UCSD-AML1 (cell line): ENCODE results near the gene SNX9.
"Not testable (repeated sequence)": the region's sequence is repeated elsewhere in the genome, so short reads cannot be mapped to it uniquely, and the experiment has no call there.

Experiments
- DNase-seq: peaks from one replicate; lab custom pipeline; 2025; ENCODE audit not compliant: unreplicated experiment; lab: John Stamatoyannopoulos, UW

SNX9 gene

DNA sequence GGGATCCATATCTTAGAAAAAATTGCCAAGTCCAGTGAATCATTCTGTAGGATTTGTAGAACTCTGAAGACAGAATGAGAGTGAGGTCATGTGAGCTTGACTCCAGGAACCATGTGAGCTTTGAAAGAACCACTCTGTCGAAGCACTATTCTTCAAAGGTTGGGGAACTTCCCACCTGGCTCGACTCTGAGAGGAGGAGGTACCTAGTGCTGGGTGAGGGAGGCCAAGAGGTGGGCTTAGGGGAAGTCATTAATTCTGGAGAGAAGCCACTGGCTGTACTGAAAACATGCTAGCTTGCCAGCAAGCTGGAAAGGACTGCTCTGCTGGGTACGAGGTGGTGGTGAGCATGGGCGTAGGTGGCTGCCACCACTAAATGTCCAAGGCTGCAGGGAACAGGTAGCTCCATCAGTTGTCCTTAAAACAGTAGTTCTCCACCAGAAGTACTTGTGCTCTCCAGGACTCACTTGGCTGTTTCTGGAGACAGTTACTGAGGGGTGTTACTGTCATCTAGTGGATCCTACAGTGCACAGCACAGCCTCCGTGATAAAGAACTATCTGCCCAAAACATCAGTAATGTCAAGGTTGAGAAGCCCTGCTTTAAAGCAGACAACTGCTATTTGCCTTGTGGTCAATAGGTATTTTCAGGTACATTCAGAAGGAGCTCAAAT lies 124.0 kb downstream of the SNX9 start:
- no peak for DNase-seq

- DNase-seq: not testable (repeated sequence)
Observed at GRCh38 chr6:157950899-157951298, 127.9 kb downstream of the SNX9 start.

DNA sequence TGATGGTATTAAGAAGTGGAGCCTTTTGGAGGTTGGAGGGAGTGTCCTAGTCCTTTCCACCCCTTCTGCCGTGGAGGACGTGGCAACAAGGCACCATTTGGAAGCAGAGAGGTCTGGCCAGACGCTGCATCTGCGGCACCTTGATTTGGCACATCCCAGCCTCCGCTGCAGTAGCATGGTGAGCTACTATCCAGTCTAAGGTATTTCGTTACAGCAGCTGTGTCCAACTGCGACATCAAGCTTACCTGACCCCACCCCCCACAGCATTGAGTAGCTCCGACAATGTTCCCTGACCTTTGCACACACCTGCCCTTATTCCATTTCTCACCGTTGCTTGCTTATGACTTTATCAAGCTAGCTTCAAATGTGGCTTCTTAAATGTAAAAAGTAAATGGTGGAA lies 128.8 kb downstream of the SNX9 start:
- no peak for DNase-seq

- no peak for DNase-seq
Observed at GRCh38 chr6:157952861-157953351, 129.9 kb downstream of the SNX9 start.

- DNase-seq: no peak
Observed at GRCh38 chr6:157953580-157954091, 130.6 kb downstream of the SNX9 start.

DNA sequence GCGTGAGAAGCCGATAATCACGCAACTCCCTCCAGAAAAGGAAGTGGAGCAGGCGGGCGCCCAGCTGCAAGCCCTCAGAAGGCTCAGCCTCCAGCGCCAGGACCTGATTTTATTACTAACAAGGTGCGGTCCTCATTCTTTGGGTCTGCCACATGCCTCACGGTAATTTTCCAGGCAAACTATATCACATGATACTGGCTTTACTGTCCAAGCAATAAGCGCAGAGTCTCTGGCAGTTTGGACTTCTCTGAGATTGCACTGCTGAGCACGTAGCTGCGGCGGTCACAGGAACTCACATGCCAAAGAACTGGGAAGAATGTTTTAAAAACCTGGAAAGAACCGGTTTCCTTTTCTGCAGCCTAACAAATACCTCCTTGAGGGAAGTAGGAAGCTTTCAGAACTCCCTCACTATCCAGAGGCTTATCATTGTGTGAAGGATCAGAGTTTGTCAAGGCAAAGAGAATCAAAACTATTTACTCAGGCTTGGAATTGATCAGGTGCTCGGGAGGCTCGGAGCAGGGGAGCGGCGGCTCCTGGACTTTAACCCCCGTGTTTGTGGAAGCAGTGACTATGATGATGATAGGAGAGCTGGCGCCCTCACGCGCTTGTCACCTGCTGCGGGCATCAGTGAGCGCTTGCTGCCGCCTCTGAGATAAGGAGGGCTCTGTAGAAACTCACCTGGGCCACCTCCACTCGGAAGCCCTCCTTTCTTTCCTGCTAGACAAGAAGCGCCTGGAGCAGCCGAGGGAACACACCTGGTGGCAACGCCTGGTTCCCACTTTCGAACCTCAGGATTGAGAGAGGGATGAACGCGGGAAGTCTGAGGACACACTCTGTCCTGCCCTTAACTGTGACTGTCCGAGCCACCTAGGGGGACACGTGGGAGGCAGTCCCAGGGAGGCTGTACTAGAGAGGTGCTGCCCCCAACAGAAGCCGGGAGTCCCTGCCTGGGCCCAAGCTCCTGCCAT lies 131.4 kb downstream of the SNX9 start:
- no peak for DNase-seq

DNA sequence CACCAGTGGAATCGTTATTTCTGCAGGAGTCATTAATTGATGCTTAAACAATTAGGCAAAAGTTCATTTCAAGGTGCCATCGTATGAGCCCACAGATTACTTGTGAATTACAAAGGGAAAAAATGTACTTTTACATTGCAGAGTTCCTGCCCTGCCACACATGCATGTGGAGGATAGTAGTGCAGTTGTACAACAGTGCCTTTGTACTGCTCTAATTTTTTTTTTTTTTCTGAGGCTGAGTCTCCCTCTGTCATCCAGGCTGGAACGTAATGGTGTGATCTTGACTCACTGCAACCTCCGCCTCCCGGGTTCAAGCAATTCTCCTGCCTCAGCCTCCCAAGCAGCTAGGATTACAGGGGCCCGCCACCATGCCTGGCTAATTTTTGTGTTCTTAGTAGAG lies 132.6 kb downstream of the SNX9 start:
- DNase-seq: no peak

GRCh38 chr6:157956171-157956730 lies 133.2 kb downstream of the SNX9 start:
- DNase-seq: no peak

GRCh38 chr6:157959451-157960227 lies 136.6 kb downstream of the SNX9 start:
- no peak for DNase-seq

- DNase-seq: no peak
Observed at GRCh38 chr6:157961153-157961831, 138.2 kb downstream of the SNX9 start.

DNA sequence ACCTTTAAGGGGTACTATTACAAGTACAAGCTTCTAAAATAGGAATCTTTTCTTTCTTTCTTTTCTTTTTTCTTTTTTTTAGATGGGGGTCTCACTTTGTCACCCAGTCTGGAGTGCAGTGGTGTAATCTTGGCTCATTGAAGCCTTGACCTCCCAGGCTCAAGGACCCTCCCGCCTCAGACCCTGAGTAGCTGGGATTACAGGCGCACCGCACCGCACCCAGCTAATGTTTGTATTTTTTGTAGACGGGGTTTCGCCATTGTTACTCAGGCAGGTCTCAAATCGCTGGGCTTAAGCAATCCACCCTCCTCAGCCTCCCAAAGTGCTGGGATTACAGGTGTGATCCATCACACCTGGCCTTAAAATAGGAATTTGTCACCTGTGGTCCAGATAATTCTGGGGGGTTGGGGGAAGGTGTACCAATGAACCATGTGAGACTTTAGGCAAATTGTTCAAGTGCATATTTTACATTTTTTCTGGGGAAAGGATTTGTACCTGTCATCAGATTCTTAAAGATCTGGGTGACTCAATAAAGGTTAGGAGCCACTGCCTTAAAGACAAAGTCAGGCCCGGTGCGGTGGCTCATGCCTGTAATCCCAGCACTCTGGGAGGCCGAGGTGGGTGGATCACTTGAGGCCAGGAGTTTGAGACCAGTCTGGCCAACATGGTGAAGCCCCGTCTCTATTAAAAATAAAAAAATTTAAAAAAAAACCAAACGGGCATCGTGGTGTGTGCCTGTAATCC lies 139.0 kb downstream of the SNX9 start:
- DNase-seq: no peak

DNA sequence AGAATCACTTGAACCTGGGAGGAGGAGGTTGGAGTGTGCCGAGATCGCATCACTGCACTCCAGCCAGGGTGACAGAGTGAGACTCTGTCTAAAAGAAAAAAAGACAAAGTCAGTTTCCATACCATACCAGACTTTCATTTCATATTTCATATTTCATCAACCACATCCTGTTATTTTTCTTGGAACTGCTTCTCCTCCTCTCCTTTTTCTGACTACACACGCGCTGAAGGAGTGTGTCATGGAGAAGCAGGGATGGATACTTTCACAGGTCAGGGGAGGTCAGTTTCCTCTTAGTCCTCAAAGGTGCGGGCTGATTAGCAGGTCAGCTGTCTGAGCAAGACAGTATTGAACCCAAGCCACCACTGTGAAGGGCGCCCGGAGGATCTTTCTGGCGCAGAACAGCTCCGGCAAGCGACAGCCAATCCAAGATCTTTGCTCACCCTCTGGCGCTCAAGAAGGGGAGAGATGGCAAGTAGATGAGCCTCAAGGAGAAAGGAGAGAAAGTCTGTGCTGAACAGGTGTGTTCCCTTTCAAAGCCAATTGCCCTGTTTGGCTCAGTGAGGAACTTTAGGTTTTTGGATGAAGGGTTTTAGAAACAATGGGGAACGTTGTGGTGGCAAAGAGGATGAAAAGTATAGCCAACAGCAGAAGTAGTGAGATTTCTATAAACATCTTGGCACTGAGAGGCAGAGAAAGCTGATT lies 139.7 kb downstream of the SNX9 start:
- DNase-seq: peak; percentile 58

GRCh38 chr6:157964100-157964499 lies 141.1 kb downstream of the SNX9 start:
- DNase-seq: no peak

DNA sequence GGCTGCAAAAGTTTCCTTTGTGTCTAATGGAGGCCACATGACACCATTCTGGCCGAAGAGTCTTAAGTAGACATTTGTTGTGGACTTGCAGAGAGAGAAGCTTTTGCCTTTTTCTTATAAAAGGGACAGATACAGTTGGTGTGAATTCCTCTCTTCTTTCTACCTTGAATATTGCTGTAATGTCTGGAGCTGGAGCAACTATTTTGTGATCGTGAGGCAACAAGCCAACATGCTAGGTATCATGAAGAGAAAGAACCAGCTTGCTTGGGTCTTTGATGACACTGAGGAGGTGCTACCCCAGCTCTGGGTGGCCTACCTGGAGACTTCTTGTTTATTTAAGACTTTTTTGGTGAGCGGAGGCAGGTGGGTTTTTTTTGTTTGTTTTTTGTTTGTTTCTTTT lies 142.3 kb downstream of the SNX9 start:
- no peak for DNase-seq

GRCh38 chr6:157966589-157966977 lies 143.5 kb downstream of the SNX9 start:
- DNase-seq: no peak

- no peak for DNase-seq
Observed at GRCh38 chr6:157967020-157967419, 144.0 kb downstream of the SNX9 start.

DNA sequence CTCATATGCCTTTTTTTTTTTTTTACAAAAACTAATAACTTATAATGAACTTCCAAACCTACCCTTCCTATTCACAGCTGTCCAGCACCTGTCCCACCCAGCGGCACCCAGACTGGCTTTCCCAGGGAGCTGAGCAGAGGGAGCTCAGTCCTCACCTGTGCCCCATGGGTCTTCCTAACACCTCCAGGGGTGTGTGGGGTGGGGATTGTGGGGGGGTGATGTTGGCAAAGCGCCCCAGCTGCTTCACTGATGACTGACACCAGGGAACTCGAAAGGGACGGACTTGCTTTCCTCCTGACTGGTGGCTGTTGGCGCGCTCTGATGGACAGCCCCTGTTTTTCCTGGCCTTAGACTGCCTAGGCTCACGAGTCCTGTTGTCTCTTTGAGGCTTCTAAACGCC lies 144.4 kb downstream of the SNX9 start:
- DNase-seq: no peak

DNA sequence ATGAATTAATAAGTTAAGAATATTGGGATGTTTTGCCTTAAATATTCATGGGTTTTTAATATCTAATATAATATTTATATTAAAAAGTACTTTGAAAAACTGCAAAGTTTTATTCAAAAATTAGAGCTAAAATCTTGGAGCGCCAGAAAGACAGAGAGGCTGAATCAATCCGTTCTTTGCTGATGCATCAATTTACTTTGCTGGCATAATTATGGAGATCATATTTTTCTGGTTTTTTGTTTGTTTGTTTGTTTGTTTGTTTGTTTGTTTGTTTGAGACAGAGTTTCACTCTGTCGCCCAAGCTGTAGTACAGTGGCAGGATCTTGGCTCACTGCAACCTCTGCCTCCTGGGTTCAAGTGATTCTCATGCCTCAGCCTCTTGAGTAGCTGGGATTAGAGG lies 149.1 kb downstream of the SNX9 start:
- DNase-seq: not testable (repeated sequence)

GRCh38 chr6:157974341-157974894 lies 151.4 kb downstream of the SNX9 start:
- no peak for DNase-seq
